ENCODE measurements around the gene CLCN7. TPM values are rescaled to one million over a fixed set of nuclear protein-coding genes. Genes with fewer than 3 reads are reported as not detected.

CLCN7 gene
- total and polyA plus RNA-seq, 9 of the 15 experiments (the other 6 are each of a cell fraction or from before 2014, with no cell fraction given), result 0.06 to 126 (median 18.7) TPM

GRCh38 chr16:1497014-1497598, 22.3 kb upstream of the CLCN7 start:
- ChIA-PET POLR2A (no interaction called here), CTCF (ENCODE audit: low intra/inter-chr PET ratio) (no interaction called here)
- Histone ChIP-seq H3K79me2 (ENCODE audit: control insufficient read depth, insufficient read depth, low read length) (peaks cover 32% of the 10 kb centered on the region), H3K36me3 (ENCODE audit: control insufficient read depth, insufficient read depth, low read length) (peaks cover 78% of the 10 kb centered on the region; the same call in 2 of the 3 replicates), H3K27ac (ENCODE audit: extremely low read depth, low read depth, low read length) (no peak overlapping the region), H4K20me1 (replicated peaks; ENCODE audit: control insufficient read depth, insufficient read depth, low read length) (peaks cover 7% of the 10 kb centered on the region; the same call in 1 of the 2 replicates), H2AFZ (ENCODE audit: low read depth, low read length) (no peak overlapping the region), H3K27me3 (ENCODE audit: control insufficient read depth in 2 of 2, insufficient read depth in 2 of 2, low read length in 2 of 2) (no peaks in the 10 kb centered on the region), H3K4me2 (ENCODE audit: insufficient read depth, low read length) (no peak overlapping the region), H3K4me1 (replicated peaks in 1 of 2; ENCODE audit: control insufficient read depth in 2 of 2, insufficient read depth in 2 of 2, low read length in 2 of 2) (peaks cover 16 to 60% of the 10 kb centered on the region in 2 experiments; a peak in 3 of 5 replicates), H3K9me3 (replicated peaks; ENCODE audit: control insufficient read depth, insufficient read depth, low read depth, low read length) (no peaks in the 10 kb centered on the region), H3K9ac (ENCODE audit: insufficient read depth in 1 of 2, low read depth in 2 of 2, low read length in 2 of 2) (peak overlapping the region in 1 of 2 experiments; percentile 10; a peak in 1 of 4 replicates), H3K9me1 (ENCODE audit: control insufficient read depth, insufficient read depth, low read length) (no peaks in the 10 kb centered on the region), H3K4me3 (no peak overlapping the region)
- ATAC-seq (no peak), DNase-seq (ENCODE audit: extremely low read depth in 1 of 4, low spot score in 3 of 4) (no peak), FAIRE-seq (no peak)
- TF ChIP-seq POLR2G (IDR thresholded peaks at IDR 0.05; ENCODE audit: low read depth, low read length), result peak; percentile 58
- TF ChIP-seq NR1H2 (CRISPR knock-in tag; IDR thresholded peaks at IDR 0.05), result no peak
- no peak for TF ChIP-seq RFX7 (CRISPR knock-in tag; IDR thresholded peaks at IDR 0.05)
- TF ChIP-seq CGGBP1 (CRISPR knock-in tag; IDR thresholded peaks at IDR 0.05), result no peak
- TF ChIP-seq MAX (CRISPR knock-in tag; IDR thresholded peaks at IDR 0.05), result no peak
- TF ChIP-seq, protein P1, sequence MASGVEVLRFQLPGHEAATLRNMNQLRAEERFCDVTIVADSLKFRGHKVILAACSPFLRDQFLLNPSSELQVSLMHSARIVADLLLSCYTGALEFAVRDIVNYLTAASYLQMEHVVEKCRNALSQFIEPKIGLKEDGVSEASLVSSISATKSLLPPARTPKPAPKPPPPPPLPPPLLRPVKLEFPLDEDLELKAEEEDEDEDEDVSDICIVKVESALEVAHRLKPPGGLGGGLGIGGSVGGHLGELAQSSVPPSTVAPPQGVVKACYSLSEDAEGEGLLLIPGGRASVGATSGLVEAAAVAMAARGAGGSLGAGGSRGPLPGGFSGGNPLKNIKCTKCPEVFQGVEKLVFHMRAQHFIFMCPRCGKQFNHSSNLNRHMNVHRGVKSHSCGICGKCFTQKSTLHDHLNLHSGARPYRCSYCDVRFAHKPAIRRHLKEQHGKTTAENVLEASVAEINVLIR (CRISPR knock-in tag; IDR thresholded peaks at IDR 0.05), result no peak
- TF ChIP-seq ZNF436 (CRISPR knock-in tag; IDR thresholded peaks at IDR 0.05), result no peak
- no peak for TF ChIP-seq ZNF785 (CRISPR knock-in tag; IDR thresholded peaks at IDR 0.05)
- TF ChIP-seq RBFOX2 (IDR thresholded peaks at IDR 0.05; ENCODE audit: low read depth, low read length), result peak; percentile 33; the same call in 1 of the 2 replicates
- TF ChIP-seq CBX8 (IDR thresholded peaks at IDR 0.05; ENCODE audit: borderline replicate concordance, extremely low read depth, low read depth, low read length, poor library complexity, severe bottlenecking), result no peak
- no peak for TF ChIP-seq ESRRA (IDR thresholded peaks at IDR 0.05; ENCODE audit: borderline replicate concordance, low read depth)
- TF ChIP-seq E2F4 (CRISPR knock-in tag; IDR thresholded peaks at IDR 0.05; ENCODE audit: low read depth), result no peak
- no peak for TF ChIP-seq DPF2 (IDR thresholded peaks at IDR 0.05)
- TF ChIP-seq ZNF143 (CRISPR knock-in tag; IDR thresholded peaks at IDR 0.05), result no peak
- TF ChIP-seq, protein P2, sequence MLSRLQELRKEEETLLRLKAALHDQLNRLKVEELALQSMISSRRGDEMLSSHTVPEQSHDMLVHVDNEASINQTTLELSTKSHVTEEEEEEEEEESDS (CRISPR knock-in tag; IDR thresholded peaks at IDR 0.05), result no peak
- TF ChIP-seq PHF21A (IDR thresholded peaks at IDR 0.05; ENCODE audit: borderline replicate concordance, low read depth), result no peak
- no peak for TF ChIP-seq RAD21 (CRISPR knock-in tag; conservative IDR thresholded peaks at IDR 0.05 in 1 of 2, IDR thresholded peaks at IDR 0.05 in 1 of 2)
- TF ChIP-seq ZBTB1 (CRISPR knock-in tag; IDR thresholded peaks at IDR 0.05; ENCODE audit: borderline replicate concordance, low read depth), result no peak
- no TSS peak for BruUV-seq (replicated peaks)
- 93% methylated on average over 14 of the region's 21 CpGs for WGBS (ENCODE audit: insufficient coverage, low coverage, missing lambda C conversion rate)
- intact Hi-C loops (cut with micrococcal nuclease), result no loop called here
- in situ Hi-C loops (cut with MboI), result no loop called here

Measured in K562 (cell line).